GM21529 (cell line): ENCODE results near the gene TGFBR3L.

Source experiments
- ATAC-seq: cut with Tn5 transposase; IDR thresholded peaks from one replicate; pipeline ENCODE4 v1.9.1; 2021; ENCODE audit not compliant: unreplicated experiment

TGFBR3L gene

DNA sequence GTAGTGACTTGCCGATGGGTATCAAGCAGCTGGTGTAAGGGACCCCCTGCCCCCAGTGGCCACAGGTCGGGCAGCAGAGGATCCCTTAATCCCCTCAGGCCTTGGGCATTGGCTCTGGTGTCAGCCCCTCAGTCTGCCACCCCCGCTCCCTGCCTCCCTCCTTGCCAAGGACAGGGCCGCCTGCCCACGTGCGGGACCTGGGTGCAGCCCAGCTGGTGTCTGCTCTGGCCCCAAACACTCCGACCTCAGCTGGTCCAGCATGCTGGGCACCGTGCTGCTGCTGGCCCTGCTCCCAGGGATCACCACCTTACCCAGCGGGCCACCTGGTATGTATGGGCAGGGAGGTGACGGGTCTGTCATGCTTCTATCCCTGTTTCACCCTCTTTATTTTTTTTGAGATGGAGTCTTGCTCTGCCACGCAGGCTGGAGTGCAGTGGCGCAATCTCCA, at the start of gene TGFBR3L:
Gene TGFBR3L (plus strand): TSS at position 233 of the 448 bp plus-strand sequence.
- ATAC-seq = no peak

DNA sequence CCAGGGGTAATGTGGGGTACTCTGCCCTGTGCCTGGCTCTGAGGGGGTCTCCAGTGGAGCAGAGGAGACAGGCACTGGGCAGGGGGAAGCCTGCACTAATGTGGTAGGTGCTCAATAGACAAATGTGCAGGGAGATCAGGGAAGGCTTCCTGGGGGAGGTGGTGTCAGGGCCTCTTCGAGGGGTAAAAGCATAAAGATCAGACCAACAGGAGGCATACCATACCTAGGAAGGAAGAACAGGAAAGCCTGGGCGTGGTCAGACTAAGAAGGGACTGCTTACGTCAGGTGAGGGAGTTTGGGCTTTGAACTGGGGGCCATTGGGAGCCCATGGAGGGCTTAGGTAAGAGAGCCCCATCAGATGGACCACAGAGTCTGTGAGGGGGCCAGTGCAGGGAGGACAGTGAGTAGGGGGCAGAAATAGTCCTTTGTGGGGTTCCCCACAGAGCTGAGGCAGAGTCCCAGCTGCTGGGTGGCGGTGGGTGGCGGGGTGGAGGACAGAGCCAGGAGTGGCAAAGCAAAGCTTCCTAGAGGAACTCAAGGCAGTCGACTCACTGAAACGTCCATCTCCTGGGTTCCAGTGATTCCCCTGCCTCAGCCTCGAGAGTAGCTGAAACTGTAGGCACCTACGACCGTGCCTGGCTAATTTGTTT, 49.2 kb upstream of the TGFBR3L start:
- ATAC-seq = no peak

DNA sequence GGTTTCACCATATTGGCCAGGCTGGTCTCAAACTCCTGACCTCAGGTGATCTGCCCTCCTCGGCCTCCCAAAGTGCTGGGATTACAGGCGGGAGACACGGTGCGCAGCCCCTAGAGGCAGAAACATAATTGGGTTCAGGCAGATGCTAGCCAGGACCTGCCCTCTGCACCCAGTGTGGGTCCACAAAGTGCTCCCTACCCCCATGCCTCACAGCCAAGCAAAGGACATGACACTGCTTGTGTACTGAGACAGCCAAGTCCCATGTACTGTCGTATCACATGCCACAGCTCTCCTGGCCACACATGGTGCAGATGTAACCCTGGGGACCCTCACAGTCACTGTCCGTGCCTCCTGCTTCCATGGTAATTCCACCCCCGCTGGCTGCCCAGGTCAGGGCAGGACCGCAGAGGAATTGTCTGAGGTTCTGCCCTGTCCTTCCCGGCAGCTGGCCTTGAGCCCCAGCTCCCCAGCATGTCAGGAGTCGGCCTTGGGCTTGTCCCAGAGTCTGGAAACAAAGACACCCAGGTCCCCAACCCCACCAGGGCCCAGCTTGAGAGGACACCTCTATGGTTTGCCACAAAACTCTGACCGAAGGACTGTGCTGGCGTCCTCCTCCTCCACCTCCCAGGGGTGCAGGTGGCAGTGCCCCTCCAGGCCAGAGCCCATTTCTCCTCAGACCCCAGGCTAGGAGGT, 48.1 kb upstream of the TGFBR3L start:
- ATAC-seq = no peak

DNA sequence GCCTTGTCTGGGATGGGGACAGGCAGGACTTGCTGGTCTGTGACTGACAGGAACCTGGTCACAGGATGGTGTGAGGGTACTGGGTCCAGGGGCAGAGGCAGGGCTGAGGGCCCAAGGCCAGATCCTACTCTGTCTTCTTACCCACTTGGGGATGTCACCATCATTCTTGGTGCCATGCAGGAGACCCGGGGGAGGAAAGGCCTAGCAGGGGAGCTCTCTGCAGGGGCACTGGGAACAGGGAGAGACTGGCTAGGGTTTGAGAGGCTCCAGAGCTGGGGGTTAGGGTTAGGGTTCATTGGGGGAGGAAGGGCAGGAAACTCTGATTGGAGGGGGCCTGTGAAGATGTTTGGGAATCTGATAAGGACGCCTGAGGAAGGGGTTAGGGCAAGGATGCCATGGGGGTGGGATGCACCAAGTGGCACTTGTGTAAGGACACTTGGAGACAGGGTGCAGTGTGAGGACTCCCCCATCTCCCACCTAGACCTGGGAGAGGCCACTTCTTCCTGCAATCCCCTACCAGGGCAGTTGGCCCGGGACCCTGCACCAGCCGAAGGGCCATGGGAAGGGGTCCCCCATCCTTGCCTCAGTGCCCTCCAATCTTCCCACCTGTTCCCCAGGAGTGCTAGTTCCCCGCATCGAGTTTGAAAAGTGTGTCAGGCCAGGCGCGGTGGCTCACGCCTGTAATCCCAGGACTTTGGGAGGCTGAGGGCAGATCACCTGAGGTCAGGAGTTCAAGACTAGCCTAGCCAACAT, 47.4 kb upstream of the TGFBR3L start:
- no peak for ATAC-seq

DNA sequence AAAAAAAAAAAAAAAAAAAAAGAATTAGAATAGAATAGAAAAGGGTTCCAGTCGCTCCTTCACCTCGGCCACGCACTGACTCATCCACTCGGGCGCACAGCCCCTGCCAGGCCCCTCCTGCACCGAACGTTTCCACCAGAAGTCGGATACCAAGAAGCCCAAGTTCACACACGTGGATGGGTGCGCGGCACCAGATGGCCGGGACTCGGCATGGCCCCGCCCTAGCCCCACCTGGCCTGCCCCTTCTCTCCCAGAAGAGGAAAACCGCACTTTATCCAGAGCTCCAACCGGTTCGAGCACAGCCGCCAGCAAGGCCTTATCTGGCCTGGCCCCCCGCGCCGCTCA, 46.3 kb upstream of the TGFBR3L start:
- ATAC-seq = no peak

DNA sequence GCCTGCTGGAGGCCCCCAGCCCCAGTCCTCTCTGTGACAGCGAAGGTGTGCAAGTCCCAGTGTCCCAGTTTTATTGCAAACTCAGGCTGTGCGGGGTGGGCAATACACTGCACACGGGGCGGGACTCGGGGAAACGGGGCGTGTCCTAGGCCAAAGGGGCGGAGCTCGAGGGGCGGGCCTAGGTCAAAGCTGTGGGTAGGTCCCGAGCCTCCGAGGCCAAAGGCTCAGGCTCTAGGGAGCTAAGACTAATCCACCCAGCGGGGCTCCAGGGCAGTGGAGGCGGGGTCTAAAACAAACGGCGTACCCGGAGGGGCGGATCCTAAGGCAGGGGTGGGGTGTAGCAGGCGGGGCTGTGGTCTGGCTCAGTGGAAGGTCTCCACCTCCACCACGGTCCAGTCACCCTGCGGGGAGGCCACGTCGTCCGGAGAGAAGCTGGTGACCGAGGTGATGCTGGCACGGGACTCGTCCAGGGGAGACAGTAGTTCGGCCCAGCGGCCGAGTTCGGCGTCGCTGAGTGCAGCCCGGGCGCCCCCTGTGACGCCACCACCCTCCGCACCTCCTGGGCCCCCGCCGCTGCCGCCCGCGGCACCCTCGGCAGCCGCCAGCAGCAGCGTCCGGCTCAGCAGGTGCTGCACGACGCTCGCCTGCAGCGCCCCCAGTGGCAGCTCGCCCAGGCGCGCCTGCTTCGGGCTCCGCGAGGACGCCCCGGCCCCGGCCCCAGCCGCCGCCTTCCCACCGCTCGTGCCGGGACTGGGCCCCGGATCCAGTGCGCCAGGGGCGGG, 45.8 kb upstream of the TGFBR3L start:
- peak; percentile 49 for ATAC-seq

DNA sequence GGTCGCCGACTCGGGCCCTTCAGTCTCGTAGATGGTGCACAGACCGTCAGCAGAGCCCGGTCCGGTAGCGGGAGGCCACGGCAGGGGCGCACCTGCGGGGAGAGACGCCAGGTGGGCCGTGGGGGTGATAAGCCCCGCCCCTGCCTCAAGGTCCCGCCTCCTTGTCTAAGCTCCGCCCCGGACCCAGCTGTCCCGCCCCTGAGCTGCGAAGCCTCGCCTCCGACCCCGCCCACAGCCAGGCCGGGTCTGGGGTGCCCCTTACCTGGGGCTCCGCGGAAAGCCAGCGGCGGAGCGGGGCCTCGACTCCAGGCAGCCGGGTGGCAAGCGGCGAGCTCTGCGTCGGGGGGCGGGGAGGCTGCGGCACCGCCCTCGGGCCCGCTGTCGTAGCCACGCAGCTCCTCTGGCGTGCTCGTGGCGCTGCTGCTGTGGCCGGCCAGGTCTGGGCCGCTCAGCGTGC, 45.1 kb upstream of the TGFBR3L start:
- ATAC-seq = peak; percentile 43

DNA sequence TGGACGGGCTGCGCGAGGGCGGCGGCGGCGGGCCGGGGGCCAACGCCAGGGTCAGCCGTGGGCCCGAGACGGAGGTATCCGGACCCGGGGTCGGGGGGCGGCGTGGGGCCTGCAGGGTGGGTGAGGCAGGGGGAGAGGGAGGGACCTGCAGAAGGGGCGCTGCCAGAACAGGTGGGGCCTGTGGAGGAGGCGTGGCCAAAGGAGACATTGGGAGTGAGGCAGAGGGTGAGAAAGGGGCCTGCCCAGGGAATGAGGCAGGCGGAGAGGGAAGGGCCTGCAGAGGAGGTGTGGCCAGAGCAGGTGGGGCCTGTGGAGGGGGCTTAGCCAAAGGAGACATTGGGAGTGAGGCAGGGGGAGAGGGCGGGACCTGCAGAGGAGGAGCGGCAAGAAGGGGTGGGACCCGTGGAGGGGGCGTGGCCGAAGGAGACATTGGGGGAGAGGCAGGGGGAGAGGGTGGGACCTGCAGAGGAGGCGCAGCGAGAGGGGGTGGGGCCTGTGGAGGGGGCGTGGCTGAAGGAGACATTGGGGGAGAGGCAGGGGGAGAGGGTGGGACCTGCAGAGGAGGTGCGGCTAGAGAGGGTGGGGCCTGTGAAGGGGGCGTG, 44.6 kb upstream of the TGFBR3L start:
- ATAC-seq = no peak

DNA sequence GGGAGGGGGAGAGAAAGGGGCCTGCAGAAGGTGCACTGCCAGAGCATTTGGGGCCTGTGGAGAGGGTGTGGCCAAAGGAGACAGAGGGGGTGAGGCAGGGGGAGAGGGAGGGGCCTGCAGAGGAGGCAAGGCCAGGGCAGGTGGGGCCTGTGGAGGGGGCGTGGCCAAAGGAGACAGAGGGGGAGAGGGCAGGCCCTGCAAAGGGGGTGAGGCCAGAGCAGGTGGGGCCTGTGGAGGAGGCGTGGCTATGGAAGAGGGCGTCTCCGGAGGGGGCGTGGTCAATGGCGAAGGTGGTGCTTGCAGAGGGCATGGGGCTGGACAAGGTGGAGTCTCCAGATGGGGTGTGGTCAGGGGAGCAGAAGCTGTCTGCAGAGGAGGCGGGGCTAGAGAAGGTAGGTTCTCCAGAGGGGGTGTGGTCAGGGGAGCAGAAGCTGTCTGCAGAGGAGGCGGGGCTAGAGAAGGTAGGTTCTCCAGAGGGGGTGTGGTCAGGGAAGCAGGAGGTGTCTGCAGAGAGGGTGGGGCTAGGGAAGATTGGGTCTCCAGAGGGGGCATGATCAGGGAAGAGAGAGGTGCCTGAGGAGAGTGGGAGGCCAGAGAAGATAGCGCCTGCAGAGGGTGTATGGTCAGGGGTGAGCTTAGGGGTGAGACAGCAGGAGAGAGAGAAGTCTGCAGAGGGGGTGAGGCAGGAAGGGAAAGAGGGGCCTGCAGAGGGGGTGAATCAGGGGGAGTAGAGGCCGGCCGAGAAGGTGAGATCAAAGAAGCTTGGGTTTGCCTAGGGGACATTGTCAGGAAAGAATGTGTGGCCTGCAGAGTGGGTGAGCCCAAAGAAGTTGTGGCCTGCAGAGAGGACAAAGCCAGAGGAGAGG, 43.8 kb upstream of the TGFBR3L start:
- no peak for ATAC-seq

DNA sequence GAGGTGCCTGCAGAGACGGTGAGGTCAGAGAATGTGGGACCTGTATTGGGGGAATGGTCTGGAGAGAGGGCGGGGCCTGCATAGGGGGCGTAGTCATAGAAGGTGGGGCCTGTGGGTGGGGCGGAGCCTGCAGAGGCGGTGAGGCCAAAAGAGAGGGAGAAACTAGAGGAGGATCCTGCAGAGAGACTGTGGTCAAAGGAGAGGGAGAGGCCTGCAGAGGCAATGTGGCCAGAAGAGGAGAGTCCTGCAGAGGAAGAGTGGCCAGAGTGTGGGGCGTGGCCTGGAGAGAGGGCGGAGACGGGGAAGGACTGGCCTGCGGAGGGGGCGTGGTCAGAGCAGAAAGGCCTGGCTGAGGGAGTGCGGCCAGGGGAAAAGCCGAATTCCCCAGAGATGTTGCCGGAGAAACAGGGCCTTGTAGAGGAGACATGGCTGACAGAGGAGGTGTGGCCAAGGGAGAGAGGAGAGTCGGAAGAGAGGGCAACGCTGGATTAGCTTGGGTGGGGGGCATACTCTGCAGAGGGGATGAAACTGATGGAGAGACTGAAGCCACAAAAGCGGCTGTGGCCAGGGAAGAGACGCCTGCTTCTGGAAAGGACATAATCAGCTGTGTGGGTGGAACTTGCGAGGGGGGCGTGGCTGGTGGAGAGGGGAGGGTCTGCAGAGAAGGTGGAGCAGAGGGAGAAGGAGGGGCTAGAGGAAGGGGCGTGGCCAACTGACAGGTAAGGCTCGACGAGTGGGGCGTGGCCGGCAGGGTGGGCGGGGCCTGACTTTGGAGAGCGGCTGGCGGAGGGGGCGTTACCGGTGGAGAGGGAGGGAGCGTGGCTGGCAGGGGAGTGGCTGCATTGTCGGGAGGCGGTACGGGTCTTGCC, 43.0 kb upstream of the TGFBR3L start:
- no peak for ATAC-seq

DNA sequence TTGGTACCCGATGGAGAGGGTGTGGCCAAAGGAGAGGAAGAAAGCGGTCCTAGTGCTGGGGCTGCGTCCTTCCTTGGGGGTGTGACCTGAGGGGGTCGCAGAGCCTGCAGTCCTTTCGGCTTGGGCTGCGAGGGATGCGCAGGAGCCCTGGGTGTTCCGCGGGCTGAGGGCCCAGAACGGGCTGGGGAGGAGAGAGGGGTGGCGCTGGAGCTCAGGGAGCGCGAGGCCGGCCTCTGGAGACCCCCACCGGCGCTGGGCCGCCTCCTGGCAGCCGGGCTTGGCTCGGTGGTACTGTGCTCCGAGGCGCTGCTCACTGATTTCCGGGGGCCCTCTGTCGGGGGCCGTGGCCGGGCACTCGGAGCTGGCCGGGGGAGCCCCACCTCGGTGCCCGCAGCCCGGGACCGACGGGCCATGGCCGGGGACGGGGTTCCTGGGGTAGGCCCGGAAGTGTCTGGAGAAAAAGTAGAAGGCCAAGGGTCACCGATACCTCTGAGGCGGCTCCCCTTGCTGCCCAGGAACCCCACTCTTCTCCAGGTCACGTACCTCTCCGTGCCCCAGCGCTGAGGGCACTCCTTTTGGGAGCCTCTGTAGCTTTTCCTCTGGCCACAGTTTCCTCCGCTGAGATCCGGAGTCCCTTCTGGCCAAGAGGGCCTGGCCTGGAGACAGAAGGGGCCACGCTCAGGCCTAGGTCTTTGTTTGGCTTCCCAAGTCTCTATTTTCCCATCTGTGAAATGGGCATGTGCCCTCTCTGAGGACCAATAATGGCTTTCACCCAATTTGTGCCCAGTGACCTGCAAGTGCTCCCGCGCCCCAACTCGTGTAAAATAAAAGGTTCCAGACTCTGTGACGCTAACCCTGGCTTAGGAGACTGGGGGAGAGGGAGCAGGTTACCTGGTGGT, 42.1 kb upstream of the TGFBR3L start:
- ATAC-seq = no peak

DNA sequence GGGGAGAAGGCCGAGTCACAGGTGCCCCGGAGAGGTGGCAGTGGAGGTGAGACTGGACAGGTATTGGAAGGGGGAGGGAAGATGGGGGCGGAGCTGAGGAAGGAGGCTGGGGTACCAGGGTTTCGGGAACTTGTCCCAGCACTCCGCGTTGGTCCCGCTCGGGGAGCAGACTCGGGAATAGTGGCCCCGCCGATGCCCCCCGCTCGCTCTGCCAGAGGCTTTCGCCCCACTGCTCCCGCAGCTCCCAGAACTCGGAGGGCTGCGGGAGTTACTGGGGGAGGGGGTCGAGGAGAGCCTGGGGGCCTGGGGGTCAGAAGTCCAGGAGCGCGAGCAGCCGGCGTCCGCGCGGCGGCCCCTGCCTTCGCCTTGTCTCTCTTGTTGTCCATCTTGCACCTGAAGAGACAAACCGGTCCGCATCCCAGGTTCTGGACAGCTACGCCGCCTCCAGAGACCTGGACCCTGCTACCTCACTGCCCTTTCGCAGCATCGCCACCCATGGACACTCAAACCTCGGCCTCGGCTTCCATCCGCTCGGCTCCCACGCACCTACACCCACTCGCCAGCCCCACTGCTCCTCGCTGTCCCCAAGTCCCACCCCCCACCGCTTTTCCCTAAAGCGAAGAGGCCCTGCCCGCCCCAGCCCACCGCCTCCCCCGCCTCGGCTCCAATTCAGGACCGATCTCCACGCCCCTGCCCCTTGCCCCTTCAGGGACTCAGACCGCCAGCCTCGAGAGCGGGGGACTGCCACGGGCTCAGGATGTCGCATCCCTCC, 41.1 kb upstream of the TGFBR3L start:
- no peak for ATAC-seq

DNA sequence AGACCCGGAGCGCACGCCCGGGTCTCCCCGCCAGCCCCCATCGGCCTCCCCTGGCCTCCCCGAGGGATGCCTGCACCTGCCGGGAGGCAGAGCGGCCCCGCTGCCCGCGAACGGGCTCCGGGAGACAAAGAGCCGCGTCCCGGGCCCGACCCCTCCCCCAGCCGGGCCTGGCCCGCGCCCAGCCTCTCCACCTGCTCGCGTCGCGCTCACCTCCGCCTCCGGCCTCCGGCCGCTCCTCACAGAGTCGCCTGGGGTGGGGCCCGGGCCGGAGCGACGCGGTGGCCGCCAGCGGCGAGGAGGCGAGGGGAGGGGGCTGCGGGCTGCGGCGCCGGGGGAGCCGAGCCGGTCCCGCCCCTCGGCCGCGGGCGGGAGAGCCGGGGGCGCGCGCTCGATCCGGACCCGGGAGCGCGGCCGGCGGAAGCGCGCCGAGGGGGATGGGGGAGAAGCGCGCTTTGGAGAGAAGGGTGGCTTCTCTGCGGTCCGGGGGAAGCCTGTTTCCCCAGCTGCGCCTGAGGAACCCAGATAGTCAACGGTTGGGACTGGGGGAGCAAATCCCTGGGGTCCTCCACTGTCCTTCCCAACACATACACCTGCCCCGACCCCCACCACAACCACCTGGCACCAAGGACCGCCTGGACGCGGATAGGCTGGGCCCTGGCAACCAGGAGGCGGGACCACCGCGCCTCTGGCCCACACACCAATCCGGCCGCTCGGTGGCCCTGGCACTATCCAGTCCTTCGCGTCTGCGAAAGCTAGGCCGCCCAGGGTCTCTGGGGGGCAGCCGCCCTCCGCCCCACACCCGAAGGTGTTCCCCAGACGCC, 40.3 kb upstream of the TGFBR3L start, which contains the start of gene PRR36:
Gene PRR36 (minus strand): TSS at position 315 of the 821 bp plus-strand sequence. CDS start 701 bp downstream, outside the sequence.
- ATAC-seq = no peak

DNA sequence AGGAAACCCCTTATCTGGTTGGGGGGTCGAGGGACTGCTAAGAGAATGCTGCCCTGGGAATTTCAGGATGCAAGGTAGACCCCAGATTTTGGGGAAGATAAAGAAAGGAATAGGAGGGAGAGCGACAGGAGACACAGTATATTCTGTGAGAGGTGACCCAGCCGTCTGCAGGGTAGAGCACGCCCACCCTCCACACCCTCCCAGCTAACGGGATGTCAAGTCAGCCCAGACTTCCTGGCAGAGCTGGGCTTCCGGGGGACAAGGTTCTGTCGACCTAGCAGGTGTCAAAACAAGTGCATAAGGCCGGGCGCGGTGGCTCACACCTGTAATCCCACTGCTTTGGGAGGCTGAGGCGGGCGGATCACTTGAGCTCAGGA, 39.7 kb upstream of the TGFBR3L start:
- ATAC-seq = no peak

DNA sequence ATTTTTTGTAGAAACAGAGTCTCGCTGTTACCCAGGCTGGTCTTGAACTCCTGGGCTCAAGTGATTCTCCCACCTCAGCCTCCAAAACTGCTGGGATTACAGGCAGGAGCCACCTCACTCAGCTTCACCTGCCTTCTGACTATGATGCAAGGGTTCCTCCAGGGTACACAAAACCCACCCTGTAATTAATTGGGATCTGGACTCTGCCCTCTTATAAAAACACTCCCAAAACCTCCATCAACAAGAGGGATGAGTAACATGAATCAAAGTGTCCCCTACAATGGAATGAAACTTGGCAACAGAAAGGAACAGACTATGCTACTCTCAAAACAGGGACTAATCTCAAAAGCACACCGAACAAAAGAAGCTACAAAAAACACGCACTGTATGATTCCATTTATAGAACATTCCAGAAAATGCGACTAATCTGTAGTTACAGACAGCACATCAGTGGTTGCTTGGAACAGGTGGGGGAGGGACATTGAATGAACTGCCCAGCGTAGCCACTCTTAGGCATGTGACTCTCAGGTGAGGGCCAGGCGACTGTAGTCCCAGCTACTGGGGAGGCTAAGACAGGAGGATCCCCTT, 37.3 kb upstream of the TGFBR3L start:
- ATAC-seq = no peak
